ENCODE results near the gene BFSP2. TPM values are rescaled to one million over a fixed set of nuclear protein-coding genes. Genes with fewer than 3 reads are reported as not detected.

Gene BFSP2
- total and polyA plus RNA-seq, 2 of the 4 experiments (the other 2 are of a cell fraction) = not detected

DNA sequence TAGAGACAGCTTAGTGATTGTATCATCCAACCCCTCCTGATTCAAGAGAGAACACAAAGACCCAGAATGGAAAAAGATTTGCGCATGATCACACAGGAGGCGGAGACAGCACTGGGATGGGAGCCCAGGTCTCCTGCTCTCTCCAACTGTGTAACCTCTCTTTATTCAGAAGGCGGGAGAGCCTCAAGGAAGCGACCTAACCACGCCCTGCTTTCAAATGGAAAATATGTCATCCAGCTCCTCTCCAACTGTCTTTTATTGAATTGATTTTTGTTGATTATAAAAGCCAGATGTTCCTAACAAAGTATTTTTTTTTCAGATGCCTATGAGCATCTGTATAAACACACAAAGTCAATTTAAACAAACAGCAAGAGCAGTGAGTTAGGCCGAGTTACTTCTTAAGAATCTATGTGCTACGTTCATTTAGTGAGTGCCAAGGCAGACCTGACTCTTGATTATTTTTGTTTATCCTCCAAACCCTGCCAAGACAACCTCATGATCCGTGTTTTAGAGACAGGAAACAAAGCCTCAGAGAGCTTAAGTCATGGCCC lies 74.5 kb downstream of the BFSP2 start:
- no peak overlapping the region for H3K14ac ChIP-seq (replicated peaks; ENCODE audit: low read depth, low read length)
- DNase-seq (peak; percentile 89), ATAC-seq (ENCODE audit: low read depth) (peak; percentile 82)
- H2BK20ac ChIP-seq (ENCODE audit: low read depth, low read length) = no peak overlapping the region
- no peak overlapping the region for H4K5ac ChIP-seq (ENCODE audit: low read depth, low read length)
- dilution Hi-C loops (cut with HindIII; ENCODE audit: low sequenced_read_pairs, unreplicated experiment) (no loop called here), intact Hi-C loops (cut with micrococcal nuclease) (no loop called here), in situ Hi-C loops (cut with MboI; ENCODE audit: low sequenced_read_pairs) (loop anchor here (25.0 kb wide), 1 partner anchor 338 kb away; the partner anchor contains the start of gene SRPRB)
- H3K9me3 ChIP-seq (ENCODE audit: control insufficient read depth, insufficient read depth, low read length) = no peaks in the 10 kb centered on the region
- peak overlapping the region; percentile 7; the same call in 1 of the 2 replicates for H2BK120ac ChIP-seq (ENCODE audit: low read depth, low read length)
- peak overlapping the region in 1 of 2 experiments; percentile 28; a peak in 1 of 4 replicates for H4K8ac ChIP-seq (ENCODE audit: low read depth in 2 of 2, low read length in 2 of 2)
- no peaks in the 10 kb centered on the region for H3K79me1 ChIP-seq (ENCODE audit: low read depth in 1 of 2, low read length in 2 of 2)
- H3K9me1 ChIP-seq (ENCODE audit: insufficient read depth, low read length) = peaks cover 6% of the 10 kb centered on the region
- H4K91ac ChIP-seq (ENCODE audit: insufficient read depth, low read depth, low read length) = no peak overlapping the region
- ChIA-PET POLR2A (ENCODE audit: unreplicated experiment) (interaction anchor here (0.6 kb wide), 2 partner anchors 10 to 18 kb away, joined by 3 to 4 read pairs; no protein-coding TSS in a partner anchor), CTCF (interaction anchor here (1.0 to 1.5 kb wide), 4 partner anchors 14 to 124 kb away, joined by 3 to 4 read pairs (median 4); no protein-coding TSS in a partner anchor)
- no peaks in the 10 kb centered on the region; the same call in 1 of the 2 replicates for H3K27me3 ChIP-seq (ENCODE audit: control insufficient read depth, insufficient read depth, low read length)
- no peak overlapping the region for H3K4me3 ChIP-seq (ENCODE audit: insufficient read depth, low read depth, low read length)
- BruUV-seq (replicated peaks) = no TSS peak
- 0% methylated on average over 2 of the region's 8 CpGs; no CpG with 5 or more reads in 1 of the 2 experiments for WGBS, 2 experiments (ENCODE audit: extremely low coverage in 2 of 2, insufficient read length in 1 of 2)
- H3K4me2 ChIP-seq (ENCODE audit: low read depth, low read length) = peak overlapping the region; percentile 18; the same call in 1 of the 2 replicates
- peak overlapping the region; percentile 45 for H2BK5ac ChIP-seq (ENCODE audit: low read depth, low read length, poor library complexity, severe bottlenecking)
- H4K20me1 ChIP-seq (ENCODE audit: insufficient read depth, low read length) = no peaks in the 10 kb centered on the region
- H3K4ac ChIP-seq (ENCODE audit: low read depth, low read length) = no peak overlapping the region
- no peak overlapping the region for H2AFZ ChIP-seq (replicated peaks; ENCODE audit: low read length, poor library complexity)
- no peak overlapping the region for H2AK9ac ChIP-seq (replicated peaks; ENCODE audit: low read depth, low read length, poor library complexity)
- no peak overlapping the region for H2BK15ac ChIP-seq (ENCODE audit: low read depth, low read length)
- H3K4me1 ChIP-seq (ENCODE audit: control insufficient read depth, insufficient read depth, low read length) = peaks cover 13% of the 10 kb centered on the region
- H3K23ac ChIP-seq (ENCODE audit: low read depth, low read length) = no peak overlapping the region
- no peak overlapping the region for H3K56ac ChIP-seq (ENCODE audit: extremely low read depth, insufficient read depth, low read length)
- H3K27ac ChIP-seq (ENCODE audit: insufficient read depth, low read length) = peak overlapping the region; percentile 31; the same call in 1 of the 2 replicates
- 0 out of 2 replicates have a peak overlapping the region, but pooled peaks have one; percentile 8 for H2AK5ac ChIP-seq (ENCODE audit: low read depth, low read length)
- H3K18ac ChIP-seq (ENCODE audit: low read depth, low read length) = no peak overlapping the region
- H3K9ac ChIP-seq (ENCODE audit: low read depth, low read length) = no peak overlapping the region
- H3K36me3 ChIP-seq (ENCODE audit: control insufficient read depth, insufficient read depth, low read length) = no peaks in the 10 kb centered on the region
- TF ChIP-seq CHD1 (IDR thresholded peaks at IDR 0.05; ENCODE audit: low read depth, low read length) = no peak
- TF ChIP-seq, protein P1, sequence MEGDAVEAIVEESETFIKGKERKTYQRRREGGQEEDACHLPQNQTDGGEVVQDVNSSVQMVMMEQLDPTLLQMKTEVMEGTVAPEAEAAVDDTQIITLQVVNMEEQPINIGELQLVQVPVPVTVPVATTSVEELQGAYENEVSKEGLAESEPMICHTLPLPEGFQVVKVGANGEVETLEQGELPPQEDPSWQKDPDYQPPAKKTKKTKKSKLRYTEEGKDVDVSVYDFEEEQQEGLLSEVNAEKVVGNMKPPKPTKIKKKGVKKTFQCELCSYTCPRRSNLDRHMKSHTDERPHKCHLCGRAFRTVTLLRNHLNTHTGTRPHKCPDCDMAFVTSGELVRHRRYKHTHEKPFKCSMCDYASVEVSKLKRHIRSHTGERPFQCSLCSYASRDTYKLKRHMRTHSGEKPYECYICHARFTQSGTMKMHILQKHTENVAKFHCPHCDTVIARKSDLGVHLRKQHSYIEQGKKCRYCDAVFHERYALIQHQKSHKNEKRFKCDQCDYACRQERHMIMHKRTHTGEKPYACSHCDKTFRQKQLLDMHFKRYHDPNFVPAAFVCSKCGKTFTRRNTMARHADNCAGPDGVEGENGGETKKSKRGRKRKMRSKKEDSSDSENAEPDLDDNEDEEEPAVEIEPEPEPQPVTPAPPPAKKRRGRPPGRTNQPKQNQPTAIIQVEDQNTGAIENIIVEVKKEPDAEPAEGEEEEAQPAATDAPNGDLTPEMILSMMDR (conservative IDR thresholded peaks at IDR 0.05; ENCODE audit: low read depth, low read length) = no peak
- TF ChIP-seq USF2 (IDR thresholded peaks at IDR 0.05; ENCODE audit: low read depth, low read length) = no peak
- no peak for TF ChIP-seq RFX5 (IDR thresholded peaks at IDR 0.05; ENCODE audit: low read depth, low read length)
- TF ChIP-seq MAZ (IDR thresholded peaks at IDR 0.05; ENCODE audit: borderline replicate concordance, low read depth, low read length) = no peak
- no peak for TF ChIP-seq BHLHE40 (IDR thresholded peaks at IDR 0.05; ENCODE audit: low read depth, low read length)
- TF ChIP-seq POLR2A (IDR thresholded peaks at IDR 0.05; ENCODE audit: low read depth, low read length) = no peak
- no peak for TF ChIP-seq RAD21 (IDR thresholded peaks at IDR 0.05; ENCODE audit: low read length)
- no peak for TF ChIP-seq ELK1 (IDR thresholded peaks at IDR 0.05; ENCODE audit: borderline replicate concordance, low read depth, low read length)
- TF ChIP-seq SMC3 (IDR thresholded peaks at IDR 0.05; ENCODE audit: low read depth, low read length) = no peak
- no peak for TF ChIP-seq MXI1 (IDR thresholded peaks at IDR 0.05; ENCODE audit: borderline replicate concordance, low read depth, low read length)
- TF ChIP-seq MAFK (IDR thresholded peaks at IDR 0.05; ENCODE audit: low read depth, low read length) = no peak
- TF ChIP-seq CEBPB (IDR thresholded peaks at IDR 0.05; ENCODE audit: low read depth, low read length) = no peak
- TF ChIP-seq NFE2L2 (IDR thresholded peaks at IDR 0.05; ENCODE audit: low read depth, low read length) = no peak
- no peak for TF ChIP-seq RCOR1 (IDR thresholded peaks at IDR 0.05; ENCODE audit: insufficient replicate concordance, low read length)
